NB4 (cell line): ENCODE results near the gene GPRIN2.

Experiments used
- POLR2A ChIP-seq: IDR thresholded peaks from 2 replicates; pipeline ENCODE4 v1.6.1; 2011; ENCODE audit warnings: mild to moderate bottlenecking; ENCODE audit not compliant: insufficient read length; ENCODE audit errors: extremely low read depth
- TF ChIP-seq, protein P1 (sequence below): IDR thresholded peaks from one replicate; pipeline ENCODE4 v1.5.1; 2012; ENCODE audit warnings: low read depth, low read length
- TF ChIP-seq, protein P2 (sequence below): IDR thresholded peaks from 2 replicates; pipeline ENCODE4 v1.6.1; 2011; ENCODE audit warnings: low read depth, low read length

DNA sequence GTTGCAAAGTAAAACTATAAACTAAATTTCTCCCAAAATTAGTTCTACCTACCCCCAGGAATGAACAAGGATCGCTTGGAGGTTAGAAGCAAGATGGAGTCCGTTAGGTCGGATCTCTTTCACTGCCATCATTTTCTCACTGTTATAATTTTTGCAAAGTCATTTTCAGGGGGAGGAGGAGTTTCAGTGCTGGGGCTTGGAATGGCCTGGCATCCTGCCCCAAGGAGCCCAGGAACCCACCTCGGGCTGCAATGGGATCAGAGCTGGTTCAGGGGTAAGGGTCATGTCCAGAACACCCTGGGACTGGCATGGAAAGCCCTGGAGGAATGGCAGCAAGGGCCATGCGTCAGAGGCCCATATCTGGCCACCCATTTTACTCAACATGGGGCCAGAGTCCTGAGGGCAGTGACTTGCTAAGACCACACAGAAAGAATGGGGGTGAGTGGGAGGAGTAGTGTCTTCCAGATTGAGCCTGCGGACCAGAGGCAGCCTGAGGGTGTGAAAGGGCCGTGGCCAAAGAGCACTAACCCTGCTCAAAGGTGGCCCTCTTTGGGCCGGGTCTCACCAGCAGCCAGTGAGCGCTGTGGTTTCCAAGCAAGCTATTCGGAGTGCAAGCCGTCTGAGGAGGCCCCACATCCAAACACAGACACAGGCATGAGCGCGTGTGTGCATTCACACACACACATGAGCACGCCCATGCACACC lies 31.8 kb downstream of the GPRIN2 start:
- no peak for TF ChIP-seq POLR2A
- TF ChIP-seq, protein P1, sequence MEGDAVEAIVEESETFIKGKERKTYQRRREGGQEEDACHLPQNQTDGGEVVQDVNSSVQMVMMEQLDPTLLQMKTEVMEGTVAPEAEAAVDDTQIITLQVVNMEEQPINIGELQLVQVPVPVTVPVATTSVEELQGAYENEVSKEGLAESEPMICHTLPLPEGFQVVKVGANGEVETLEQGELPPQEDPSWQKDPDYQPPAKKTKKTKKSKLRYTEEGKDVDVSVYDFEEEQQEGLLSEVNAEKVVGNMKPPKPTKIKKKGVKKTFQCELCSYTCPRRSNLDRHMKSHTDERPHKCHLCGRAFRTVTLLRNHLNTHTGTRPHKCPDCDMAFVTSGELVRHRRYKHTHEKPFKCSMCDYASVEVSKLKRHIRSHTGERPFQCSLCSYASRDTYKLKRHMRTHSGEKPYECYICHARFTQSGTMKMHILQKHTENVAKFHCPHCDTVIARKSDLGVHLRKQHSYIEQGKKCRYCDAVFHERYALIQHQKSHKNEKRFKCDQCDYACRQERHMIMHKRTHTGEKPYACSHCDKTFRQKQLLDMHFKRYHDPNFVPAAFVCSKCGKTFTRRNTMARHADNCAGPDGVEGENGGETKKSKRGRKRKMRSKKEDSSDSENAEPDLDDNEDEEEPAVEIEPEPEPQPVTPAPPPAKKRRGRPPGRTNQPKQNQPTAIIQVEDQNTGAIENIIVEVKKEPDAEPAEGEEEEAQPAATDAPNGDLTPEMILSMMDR: no peak
- TF ChIP-seq, protein P2, sequence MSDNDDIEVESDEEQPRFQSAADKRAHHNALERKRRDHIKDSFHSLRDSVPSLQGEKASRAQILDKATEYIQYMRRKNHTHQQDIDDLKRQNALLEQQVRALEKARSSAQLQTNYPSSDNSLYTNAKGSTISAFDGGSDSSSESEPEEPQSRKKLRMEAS: no peak
